Measurements from ENCODE around the gene EHD4.

GRCh38 chr15:41858756-41859155 lies 113.6 kb downstream of the EHD4 start:
- TF ChIP-seq CTCF (IDR thresholded peaks at IDR 0.05; ENCODE audit: extremely low read depth in 1 of 2, insufficient read depth in 1 of 2, low read depth in 1 of 2, low read length in 2 of 2) = no peak
- TF ChIP-seq POLR2A (IDR thresholded peaks at IDR 0.05; ENCODE audit: low read depth, low read length) = no peak
- TF ChIP-seq MYC (IDR thresholded peaks at IDR 0.05; ENCODE audit: low read depth, low read length) = no peak
- TF ChIP-seq MAX (IDR thresholded peaks at IDR 0.05; ENCODE audit: insufficient read depth, insufficient read length) = no peak
- TF ChIP-seq POLR2AphosphoS5 (IDR thresholded peaks at IDR 0.05; ENCODE audit: insufficient read depth, low read depth, low read length) = no peak
- no peak for TF ChIP-seq GATA2 (IDR thresholded peaks at IDR 0.05; ENCODE audit: insufficient read depth, insufficient read length, low read depth, low read length)
- TF ChIP-seq EZH2 (IDR thresholded peaks at IDR 0.05; ENCODE audit: borderline replicate concordance, low read depth, low read length, severe bottlenecking) = no peak
- no peak for TF ChIP-seq FOS (IDR thresholded peaks at IDR 0.05; ENCODE audit: borderline replicate concordance, insufficient read depth, low read length)
